H1 (cell line): ENCODE data around the gene ZBTB42.

ENCODE experiments used
- CEBPB ChIP-seq: IDR thresholded peaks from 2 replicates; pipeline ENCODE4 v1.6.1; 2012; ENCODE audit warnings: low read depth, low read length
- CTCF ChIP-seq, 3 experiments: IDR thresholded peaks; 1 replicate in 2 of 3; 2 replicates in 1 of 3; pipeline versions ENCODE4 v1.5.1 to v1.6.1; 2011; ENCODE audit warnings: low read length in 3 of 3, mild to moderate bottlenecking in 3 of 3, inconsistent platforms in 2 of 3, low read depth in 1 of 3, moderate library complexity in 1 of 3; ENCODE audit not compliant: insufficient read depth in 1 of 3; ENCODE audit errors: control extremely low read depth in 1 of 3
- EP300 ChIP-seq, 2 experiments: IDR thresholded peaks; 1 replicate in 1 of 2; 2 replicates in 1 of 2; pipeline ENCODE4 v1.6.1; 2011 to 2012; ENCODE audit warnings: low read depth in 2 of 2, low read length in 2 of 2, mild to moderate bottlenecking in 2 of 2, borderline replicate concordance in 1 of 2, inconsistent platforms in 1 of 2, moderate library complexity in 1 of 2
- EZH2 ChIP-seq: fragments of 200-600 bp; sonication (generic); IDR thresholded peaks from 2 replicates; pipeline ENCODE4 v1.7.1; 2012; ENCODE audit warnings: low read depth, mild to moderate bottlenecking, moderate library complexity, low read length, inconsistent platforms; ENCODE audit not compliant: severe bottlenecking
- HDAC2 ChIP-seq, 2 experiments: fragments of 300-600 bp in 1 of 2; sonication (generic) in 1 of 2; IDR thresholded peaks; 2 replicates each; pipeline ENCODE4 v1.6.1; 2011 to 2012; ENCODE audit warnings: low read depth in 2 of 2, low read length in 2 of 2, mild to moderate bottlenecking in 2 of 2, moderate library complexity in 2 of 2, borderline replicate concordance in 1 of 2, inconsistent platforms in 1 of 2
- NRF1 ChIP-seq: IDR thresholded peaks from 2 replicates; pipeline ENCODE4 v1.6.1; 2011; ENCODE audit warnings: mild to moderate bottlenecking, low read depth, low read length, improper control_type of control experiment
- PHF8 ChIP-seq: fragments of 200-600 bp; sonication (generic); conservative IDR thresholded peaks from 2 replicates; pipeline ENCODE4 v1.7.1; 2012; ENCODE audit warnings: low read depth, mild to moderate bottlenecking, inconsistent platforms, low read length, moderate library complexity
- POLR2A ChIP-seq, 2 experiments: IDR thresholded peaks; 1 replicate in 1 of 2; 2 replicates in 1 of 2; pipeline ENCODE4 v1.6.1; 2011; ENCODE audit warnings: low read depth in 2 of 2, low read length in 2 of 2, mild to moderate bottlenecking in 2 of 2; ENCODE audit errors: control extremely low read depth in 1 of 2
- POLR2AphosphoS5 ChIP-seq: IDR thresholded peaks from 2 replicates; pipeline ENCODE4 v1.6.1; 2011; ENCODE audit warnings: low read depth, low read length
- SUZ12 ChIP-seq: fragments of 200-600 bp; sonication (generic); IDR thresholded peaks from 2 replicates; pipeline ENCODE4 v1.6.1; 2012; ENCODE audit warnings: mild to moderate bottlenecking, inconsistent platforms, low read length, moderate library complexity, mixed read lengths
- TAF1 ChIP-seq: IDR thresholded peaks from 2 replicates; pipeline ENCODE4 v1.6.1; 2011; ENCODE audit warnings: mild to moderate bottlenecking, low read depth, low read length
- TAF7 ChIP-seq: optimal IDR thresholded peaks from 2 replicates; pipeline ENCODE3; 2011; ENCODE audit warnings: low read depth, mild to moderate bottlenecking, inconsistent platforms, low read length, moderate library complexity, borderline replicate concordance
- YY1 ChIP-seq: IDR thresholded peaks from 2 replicates; pipeline ENCODE4 v1.6.1; 2011; ENCODE audit warnings: low read depth, mild to moderate bottlenecking, low read length
- ZNF274 ChIP-seq: IDR thresholded peaks from 2 replicates; pipeline ENCODE4 v1.7.0; 2012; ENCODE audit warnings: low read length, borderline replicate concordance; ENCODE audit errors: extremely low read depth

GRCh38 chr14:104803912-104804410 lies 3.1 kb downstream of the ZBTB42 start:
- TF ChIP-seq YY1 (no peak), CTCF (IDR thresholded peaks at IDR 0.05; ENCODE audit: control extremely low read depth in 1 of 3, insufficient read depth in 1 of 3, low read depth in 1 of 3, low read length in 3 of 3) (no peak), EP300 (IDR thresholded peaks at IDR 0.05; ENCODE audit: borderline replicate concordance in 1 of 2, low read depth in 2 of 2, low read length in 2 of 2) (no peak), TAF7 (no peak), NRF1 (no peak), TAF1 (no peak), EZH2 (no peak), POLR2AphosphoS5 (no peak), CEBPB (no peak), HDAC2 (IDR thresholded peaks at IDR 0.05; ENCODE audit: borderline replicate concordance in 1 of 2, low read depth in 2 of 2, low read length in 2 of 2) (no peak), PHF8 (no peak), SUZ12 (no peak), POLR2A (IDR thresholded peaks at IDR 0.05; ENCODE audit: control extremely low read depth in 1 of 2, low read depth in 2 of 2, low read length in 2 of 2) (no peak), ZNF274 (no peak)
